Body of pancreas (tissue), 4 donors: ENCODE measurements around the gene SMPD3.

Source experiments
- CTCF ChIP-seq, 7 experiments: fragments of 450-650 bp in 4 of 7; fragments of 200-600 bp in 3 of 7; sonication (generic) in 3 of 7; IDR thresholded peaks; one replicate each; pipeline ENCODE4 v1.5.1; 2016 to 2019; ENCODE audit warnings: antibody characterized with exemption in 7 of 7
- POLR2A ChIP-seq, 3 donors: fragments of 450-650 bp; IDR thresholded peaks; one replicate each; pipeline ENCODE4 v1.6.1; 2016; ENCODE audit warnings: antibody characterized with exemption in 3 of 3, mild to moderate bottlenecking in 2 of 3

- TF ChIP-seq CTCF (IDR thresholded peaks at IDR 0.05): no peak
- TF ChIP-seq POLR2A (IDR thresholded peaks at IDR 0.05): no peak
These were observed 3.9 kb upstream of the SMPD3 start for GRCh38 chr16:68452176-68452575.
